GM12801 (cell line): ENCODE results near the gene PRPF19.

Experiments used
- CTCF ChIP-seq: IDR thresholded peaks from one replicate; pipeline ENCODE4 v1.5.1; 2011; ENCODE audit warnings: control low read depth; ENCODE audit not compliant: insufficient read length; ENCODE audit errors: extremely low read depth

PRPF19 gene

GRCh38 chr11:60899977-60900376 is 6.4 kb downstream of the PRPF19 start:
- TF ChIP-seq CTCF = no peak

GRCh38 chr11:60899046-60899936 is 7.1 kb downstream of the PRPF19 start:
- peak; percentile 91 for TF ChIP-seq CTCF

GRCh38 chr11:60897496-60897895 is 8.9 kb downstream of the PRPF19 start:
- no peak for TF ChIP-seq CTCF

GRCh38 chr11:60895687-60896086 is 10.7 kb downstream of the PRPF19 start:
- no peak for TF ChIP-seq CTCF

- TF ChIP-seq CTCF = no peak
Measured at GRCh38 chr11:60891103-60891741, 15.2 kb downstream of the PRPF19 start.

- no peak for TF ChIP-seq CTCF
Measured at GRCh38 chr11:60890696-60891095, 15.7 kb downstream of the PRPF19 start.

GRCh38 chr11:60889869-60890311 is 16.5 kb downstream of the PRPF19 start:
- TF ChIP-seq CTCF = no peak
